Measurements from ENCODE around the gene CYP3A4.
"Not testable (repeated sequence)": the region's sequence is repeated elsewhere in the genome, so short reads cannot be mapped to it uniquely, and the experiment has no call there.

The CYP3A4 gene

GRCh38 chr7:99801407-99801806, 17.4 kb upstream of the CYP3A4 start:
- not testable (repeated sequence) for H3K9me3 Mint-ChIP-seq, H3K36me3 Mint-ChIP-seq, H3K27ac Mint-ChIP-seq, H3K4me1 Mint-ChIP-seq, H3K4me3 Mint-ChIP-seq
- H3K27me3 Mint-ChIP-seq: peaks cover 31% of the 10 kb centered on the region

GRCh38 chr7:99798972-99799371, 15.0 kb upstream of the CYP3A4 start:
- Mint-ChIP-seq H3K4me1 (no peaks in the 10 kb centered on the region), H3K36me3 (no peaks in the 10 kb centered on the region), H3K4me3 (no peak overlapping the region), H3K9me3 (no peaks in the 10 kb centered on the region), H3K27me3 (peaks cover 13% of the 10 kb centered on the region), H3K27ac (no peak overlapping the region)

DNA sequence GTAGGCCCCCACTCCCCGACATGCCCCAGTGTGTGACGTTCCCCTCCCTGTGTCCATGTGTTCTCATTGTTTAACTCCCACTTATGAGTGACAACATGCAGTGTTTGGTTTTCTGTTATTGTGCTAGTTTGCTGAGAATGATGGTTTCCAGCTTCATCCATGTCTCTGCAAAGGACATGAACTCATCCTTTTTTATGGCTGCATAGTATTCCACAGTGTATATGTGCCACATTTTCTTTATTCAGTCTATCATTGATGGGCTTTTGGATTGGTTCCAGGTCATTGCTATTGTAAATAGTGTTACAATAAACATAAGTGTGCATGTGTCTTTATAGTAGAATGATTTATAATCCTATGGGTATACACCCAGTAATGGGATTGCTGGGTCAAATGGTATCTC, 11.9 kb upstream of the CYP3A4 start:
- not testable (repeated sequence) for H3K36me3 Mint-ChIP-seq, H3K27ac Mint-ChIP-seq, H3K9me3 Mint-ChIP-seq, H3K4me1 Mint-ChIP-seq, H3K4me3 Mint-ChIP-seq, H3K27me3 Mint-ChIP-seq

DNA sequence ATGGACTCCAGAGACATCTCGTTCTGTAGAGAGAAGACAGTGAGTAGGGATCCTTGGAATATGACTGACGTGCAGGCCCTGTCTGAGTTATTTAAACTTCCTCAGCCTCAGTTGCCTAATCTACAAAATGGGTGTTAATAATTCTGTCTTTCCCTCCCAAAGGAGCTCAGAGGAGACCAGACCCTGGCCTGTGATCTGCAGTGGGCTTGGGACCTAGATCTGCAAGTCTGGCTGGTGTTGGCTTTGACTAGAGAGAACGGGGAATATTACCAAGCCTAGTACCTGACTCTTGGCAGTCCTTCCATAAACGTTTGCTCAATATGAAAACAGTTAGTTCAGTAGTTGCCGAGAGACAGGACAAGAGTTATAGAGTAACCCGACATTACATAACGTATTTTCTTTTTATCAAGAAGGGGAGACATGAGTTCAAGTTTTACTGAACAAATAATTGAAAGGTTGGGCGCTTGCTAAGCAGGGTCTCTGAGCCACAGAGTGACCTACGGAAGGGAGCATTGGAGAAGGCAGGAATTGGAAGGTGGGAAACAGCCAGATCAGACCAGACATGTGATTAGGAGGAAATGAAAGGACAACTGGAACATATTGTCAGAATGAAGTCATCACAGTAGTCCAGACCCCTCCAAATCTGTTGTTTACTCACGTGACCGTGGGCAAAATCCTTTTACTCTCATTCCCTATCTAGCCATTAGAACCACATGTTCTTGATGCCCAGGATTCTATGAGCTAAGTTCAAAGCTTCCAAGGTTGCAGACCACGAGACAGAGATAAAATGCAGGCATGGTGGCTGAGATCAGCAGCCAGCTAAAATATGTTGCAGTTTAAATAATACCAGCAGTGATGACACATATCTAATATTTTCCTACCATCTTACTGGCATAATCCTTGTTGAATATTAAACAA, 10.9 kb upstream of the CYP3A4 start:
- Mint-ChIP-seq H3K27me3 (peaks cover 5% of the 10 kb centered on the region), H3K4me3 (no peak overlapping the region), H3K27ac (no peak overlapping the region)

GRCh38 chr7:99793443-99793842, 9.5 kb upstream of the CYP3A4 start:
- Mint-ChIP-seq H3K9me3 (no peaks in the 10 kb centered on the region), H3K4me1 (peaks cover 10% of the 10 kb centered on the region), H3K36me3 (no peaks in the 10 kb centered on the region), H3K4me3 (no peak overlapping the region), H3K27ac (no peak overlapping the region), H3K27me3 (peaks cover 2% of the 10 kb centered on the region)

More for the DNA sequence above, 10.9 kb upstream of the CYP3A4 start:
- no peaks in the 10 kb centered on the region for H3K36me3 Mint-ChIP-seq
- H3K9me3 Mint-ChIP-seq: no peaks in the 10 kb centered on the region
- peaks cover 1% of the 10 kb centered on the region for H3K4me1 Mint-ChIP-seq

DNA sequence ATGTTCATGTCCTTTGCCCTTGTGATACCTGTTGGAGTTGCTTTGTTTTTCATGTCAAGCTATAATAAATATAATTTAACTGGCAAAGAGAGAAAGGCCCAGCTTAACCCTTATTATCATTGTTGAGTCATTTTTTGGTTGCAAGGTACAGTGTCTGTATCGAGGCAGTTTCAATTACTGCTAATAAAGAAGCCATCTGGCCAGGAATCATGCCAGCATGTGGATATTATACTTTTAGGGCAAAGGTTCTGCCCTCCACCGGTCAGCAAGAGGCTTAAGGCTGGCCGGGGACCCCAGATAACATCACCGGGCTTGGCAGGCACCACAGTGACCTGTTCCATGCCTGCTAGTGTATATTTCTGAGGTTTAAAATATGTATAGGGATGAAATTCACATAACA, 9.0 kb upstream of the CYP3A4 start:
- Mint-ChIP-seq H3K27ac (no peak overlapping the region), H3K9me3 (no peaks in the 10 kb centered on the region), H3K36me3 (no peaks in the 10 kb centered on the region), H3K4me1 (peaks cover 15% of the 10 kb centered on the region), H3K4me3 (no peak overlapping the region), H3K27me3 (peaks cover 1% of the 10 kb centered on the region)

DNA sequence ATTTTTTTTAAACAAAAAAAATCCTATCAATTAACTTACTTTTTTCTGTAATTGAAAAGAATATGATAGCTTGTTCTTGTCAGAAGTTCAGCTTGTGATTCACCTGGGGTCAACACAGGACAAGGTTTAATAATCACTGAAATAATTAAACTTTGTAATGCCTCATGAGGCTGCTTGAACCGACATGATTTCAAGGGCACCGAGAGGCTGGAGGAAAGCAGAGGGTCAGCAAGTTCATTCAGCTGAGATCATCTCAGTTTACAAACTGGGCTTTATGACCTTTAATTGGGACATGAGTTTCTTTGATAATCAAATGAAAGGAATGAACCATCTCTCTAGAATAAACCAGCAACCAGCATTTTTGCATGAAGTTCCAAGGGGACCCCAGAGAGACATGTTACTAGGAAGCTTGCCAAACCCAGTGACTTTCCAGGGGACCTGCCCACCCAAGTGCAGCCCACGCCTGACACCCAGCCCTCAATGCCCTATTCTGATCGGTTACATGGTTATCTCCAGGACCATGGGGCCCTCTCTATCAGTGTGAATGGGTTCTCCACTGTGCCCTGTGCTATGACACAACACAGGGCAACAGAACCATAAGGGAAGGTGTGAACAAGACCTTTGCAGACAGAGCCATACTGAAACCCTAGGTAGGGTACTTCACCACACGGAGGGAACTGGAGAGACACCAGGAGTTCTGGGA, 7.8 kb upstream of the CYP3A4 start:
- Mint-ChIP-seq H3K9me3 (no peaks in the 10 kb centered on the region), H3K4me3 (no peak overlapping the region), H3K27me3 (peaks cover 1% of the 10 kb centered on the region), H3K36me3 (no peaks in the 10 kb centered on the region), H3K27ac (no peak overlapping the region), H3K4me1 (peaks cover 21% of the 10 kb centered on the region)

DNA sequence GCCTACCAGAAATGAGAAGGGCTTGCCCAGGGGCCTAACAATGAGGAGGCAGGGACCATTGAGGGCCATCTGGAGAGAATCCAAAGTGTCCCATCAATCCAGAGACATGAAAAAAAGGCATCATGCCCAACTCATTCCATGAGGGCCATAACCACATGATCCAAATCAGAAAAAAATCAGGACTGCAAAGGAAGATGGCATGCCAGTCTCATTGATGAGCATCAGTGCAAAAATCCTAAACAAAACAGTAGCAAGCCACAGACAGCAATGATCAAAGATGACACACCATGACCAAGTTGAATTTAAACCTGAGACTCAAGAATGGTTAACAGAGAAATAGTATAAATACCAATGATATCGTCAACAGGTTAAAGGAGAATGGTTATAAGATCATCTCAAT, 7.0 kb upstream of the CYP3A4 start:
- H3K4me3 Mint-ChIP-seq: no peak overlapping the region
- no peaks in the 10 kb centered on the region for H3K36me3 Mint-ChIP-seq
- peaks cover 24% of the 10 kb centered on the region for H3K4me1 Mint-ChIP-seq
- no peak overlapping the region for H3K27ac Mint-ChIP-seq
- peaks cover 1% of the 10 kb centered on the region for H3K27me3 Mint-ChIP-seq
- no peaks in the 10 kb centered on the region for H3K9me3 Mint-ChIP-seq

DNA sequence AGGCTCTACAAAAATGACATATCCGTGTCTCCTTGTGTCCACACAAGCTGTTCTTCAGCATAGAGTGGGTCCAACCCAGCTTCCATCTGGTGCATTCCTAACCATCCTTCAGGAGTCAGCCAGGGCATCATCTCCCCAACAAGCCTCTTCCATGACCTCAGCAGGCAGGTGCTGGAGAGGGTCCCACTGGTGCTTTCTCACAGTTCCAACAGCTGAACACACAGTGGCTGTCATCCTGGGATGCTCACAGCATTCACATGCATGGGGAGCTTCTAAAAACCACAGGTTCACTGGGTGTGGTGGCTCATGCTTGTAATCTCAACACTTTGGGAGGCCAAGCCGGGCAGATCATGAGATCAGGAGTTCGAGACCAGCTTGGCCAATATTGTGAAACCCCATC, 6.4 kb upstream of the CYP3A4 start:
- H3K36me3 Mint-ChIP-seq: no peaks in the 10 kb centered on the region
- H3K9me3 Mint-ChIP-seq: no peaks in the 10 kb centered on the region
- H3K4me3 Mint-ChIP-seq: no peak overlapping the region
- no peaks in the 10 kb centered on the region for H3K27me3 Mint-ChIP-seq
- no peak overlapping the region for H3K27ac Mint-ChIP-seq
- H3K4me1 Mint-ChIP-seq: peaks cover 24% of the 10 kb centered on the region

DNA sequence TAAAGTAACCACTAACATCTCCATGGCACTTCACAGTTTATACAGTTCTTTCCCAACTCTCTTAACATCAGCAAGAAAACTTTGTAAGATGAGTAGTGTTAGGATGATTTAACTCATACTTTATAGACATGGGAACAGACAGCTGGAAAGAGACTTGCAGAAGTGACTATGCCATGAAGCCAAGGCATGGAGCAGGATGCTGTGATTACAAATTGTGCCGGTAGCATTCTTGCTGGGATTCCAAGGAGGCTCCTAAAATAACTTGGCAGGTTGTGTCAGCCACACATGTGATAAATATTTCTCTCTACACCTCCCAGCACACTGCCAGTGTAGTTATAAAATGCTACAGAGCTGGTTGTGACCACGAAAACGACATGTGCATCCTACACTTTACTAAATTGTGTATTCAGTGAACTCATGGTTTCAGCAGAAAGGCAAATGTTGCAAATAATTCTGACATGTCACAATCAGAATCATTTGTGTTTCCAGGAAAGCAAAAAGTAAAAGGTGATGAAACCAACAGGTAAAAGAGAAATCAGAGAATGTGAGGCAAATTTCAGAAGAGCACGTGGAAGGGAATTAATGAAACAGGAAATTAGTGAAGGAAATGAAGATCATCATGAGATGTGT, 5.6 kb upstream of the CYP3A4 start:
- no peak overlapping the region for H3K27ac Mint-ChIP-seq
- H3K36me3 Mint-ChIP-seq: no peaks in the 10 kb centered on the region
- no peak overlapping the region for H3K4me3 Mint-ChIP-seq
- H3K27me3 Mint-ChIP-seq: no peaks in the 10 kb centered on the region
- H3K9me3 Mint-ChIP-seq: no peaks in the 10 kb centered on the region
- H3K4me1 Mint-ChIP-seq: peaks cover 24% of the 10 kb centered on the region

GRCh38 chr7:99788554-99788953, 4.6 kb upstream of the CYP3A4 start:
- no peaks in the 10 kb centered on the region for H3K36me3 Mint-ChIP-seq
- H3K27ac Mint-ChIP-seq: peak overlapping the region; percentile 14
- peaks cover 24% of the 10 kb centered on the region for H3K4me1 Mint-ChIP-seq
- no peaks in the 10 kb centered on the region for H3K9me3 Mint-ChIP-seq
- no peaks in the 10 kb centered on the region for H3K27me3 Mint-ChIP-seq
- H3K4me3 Mint-ChIP-seq: no peak overlapping the region

DNA sequence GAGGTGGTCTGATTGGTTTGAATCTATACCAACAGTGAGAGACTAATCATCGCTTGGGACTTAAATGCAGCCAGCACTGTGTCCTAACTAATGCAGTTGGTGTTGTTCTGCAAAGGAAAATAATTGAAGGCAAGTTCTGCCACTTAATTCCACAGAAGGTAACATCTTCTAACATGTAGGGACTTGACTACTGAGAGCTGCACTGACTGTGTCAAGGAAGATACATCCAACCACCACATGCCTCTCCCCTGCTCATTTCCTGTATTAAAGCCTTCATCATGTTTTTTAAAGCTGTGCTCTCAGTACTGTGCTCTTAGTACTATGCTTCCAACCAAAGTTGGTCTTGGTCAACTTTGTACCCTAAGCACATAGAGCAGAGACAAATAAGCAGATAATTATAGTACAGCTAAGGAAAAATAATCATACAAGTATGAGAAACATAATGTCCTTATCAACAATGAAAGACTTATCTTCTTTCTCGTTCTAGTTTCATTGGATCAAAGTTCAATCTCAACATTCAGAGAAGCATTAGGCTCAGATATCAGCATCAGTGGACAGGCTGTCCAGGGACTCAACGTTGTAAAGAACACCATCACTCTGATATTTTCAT, 2.8 kb upstream of the CYP3A4 start:
- Mint-ChIP-seq H3K27ac (no peak overlapping the region), H3K4me3 (no peak overlapping the region), H3K36me3 (no peaks in the 10 kb centered on the region), H3K27me3 (no peaks in the 10 kb centered on the region), H3K9me3 (no peaks in the 10 kb centered on the region), H3K4me1 (peaks cover 24% of the 10 kb centered on the region)

DNA sequence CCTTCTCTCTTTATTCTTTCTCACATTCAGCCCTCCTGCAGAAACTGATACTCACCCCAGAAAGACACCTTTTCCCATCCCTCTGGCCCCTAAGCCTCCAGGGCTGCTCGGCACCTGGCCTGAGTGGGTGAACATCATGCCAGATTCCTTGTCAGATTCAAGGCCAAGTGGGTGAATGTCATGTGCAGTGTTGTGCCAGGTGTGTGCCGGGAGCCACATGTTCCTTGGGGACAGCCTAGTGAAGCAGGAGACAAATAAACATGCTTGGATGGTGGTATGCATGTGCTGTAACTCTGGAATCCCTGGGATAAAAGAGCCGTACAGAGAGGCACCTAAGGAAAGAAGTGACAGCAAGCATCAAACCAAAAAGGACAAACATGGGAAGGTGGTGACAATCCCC, 1.7 kb upstream of the CYP3A4 start:
- H3K27me3 Mint-ChIP-seq, H3K36me3 Mint-ChIP-seq, H3K27ac Mint-ChIP-seq, H3K9me3 Mint-ChIP-seq, H3K4me3 Mint-ChIP-seq: not testable (repeated sequence)
- H3K4me1 Mint-ChIP-seq: peaks cover 24% of the 10 kb centered on the region

DNA sequence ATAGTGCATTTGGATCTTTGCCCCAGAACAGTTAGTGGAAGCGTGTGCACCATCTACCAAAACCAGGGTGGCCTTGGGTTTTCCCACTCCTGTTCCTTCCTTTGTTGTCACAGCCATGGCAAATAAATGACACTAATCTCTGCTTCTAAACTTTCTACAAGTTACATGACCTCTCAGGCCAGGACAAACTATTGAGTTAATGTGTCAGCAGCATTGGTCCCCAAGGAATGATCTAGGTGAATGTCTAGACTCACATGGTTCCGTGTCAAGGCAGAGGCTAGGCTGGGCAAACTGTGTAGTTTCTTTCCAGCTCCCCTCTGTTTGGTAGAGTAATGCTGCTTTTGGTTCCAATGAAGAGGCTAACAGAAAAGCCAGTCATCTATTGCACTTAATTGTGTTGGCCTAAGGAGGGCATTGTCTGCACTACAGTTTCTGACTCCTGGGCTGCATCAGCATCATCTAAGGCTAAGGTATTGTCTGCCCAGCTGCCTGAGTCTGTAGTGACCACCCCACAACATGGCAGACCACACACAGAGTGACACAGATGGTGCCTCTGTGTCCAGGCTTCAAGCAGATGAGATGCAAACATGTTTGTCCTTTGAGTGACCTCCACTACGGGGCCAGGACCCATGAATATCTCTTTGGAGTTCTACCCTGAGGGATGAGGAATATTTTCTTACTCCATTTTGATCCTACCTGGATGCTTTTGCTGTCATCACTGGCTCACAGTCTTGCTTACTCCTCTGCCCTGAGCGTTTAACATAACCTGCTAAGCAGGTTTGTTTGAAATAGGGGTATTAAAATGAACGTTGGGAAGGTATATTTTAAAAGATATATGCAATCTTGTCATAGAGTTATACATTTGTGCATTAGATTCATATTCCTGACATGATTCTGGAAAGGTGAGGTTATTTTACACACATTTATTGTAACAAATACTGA, 1.7 kb downstream of the CYP3A4 start:
- peaks cover 7% of the 10 kb centered on the region for H3K4me1 Mint-ChIP-seq
- no peak overlapping the region for H3K4me3 Mint-ChIP-seq
- H3K27me3 Mint-ChIP-seq: peaks cover 6% of the 10 kb centered on the region

GRCh38 chr7:99780588-99780987, 3.4 kb downstream of the CYP3A4 start:
- Mint-ChIP-seq H3K36me3 (no peaks in the 10 kb centered on the region), H3K27me3 (peaks cover 10% of the 10 kb centered on the region), H3K4me3 (no peak overlapping the region), H3K27ac (no peak overlapping the region), H3K4me1 (no peaks in the 10 kb centered on the region), H3K9me3 (no peaks in the 10 kb centered on the region)

More for the DNA sequence above, 1.7 kb downstream of the CYP3A4 start:
- H3K27ac Mint-ChIP-seq: no peak overlapping the region
- no peaks in the 10 kb centered on the region for H3K36me3 Mint-ChIP-seq
- no peaks in the 10 kb centered on the region for H3K9me3 Mint-ChIP-seq
